Stomach (tissue), 4 donors: ENCODE data around the gene BPGM.

Experiments
- POLR2A ChIP-seq, 4 donors: fragments of 450-650 bp; IDR thresholded peaks; one replicate each; pipeline ENCODE4 v1.6.1; 2016; ENCODE audit warnings: antibody characterized with exemption in 4 of 4, control low read depth in 2 of 4, mild to moderate bottlenecking in 1 of 4, moderate library complexity in 1 of 4
- POLR2AphosphoS5 ChIP-seq, 3 donors: sonication (generic); formaldehyde crosslinking; IDR thresholded peaks; one replicate each; pipeline ENCODE4 v1.6.1; 2016; ENCODE audit warnings: antibody characterized with exemption in 3 of 3
- TF ChIP-seq, protein P1 (sequence below), 7 experiments: fragments of 450-650 bp in 4 of 7; fragments of 200-600 bp in 3 of 7; sonication (generic) in 3 of 7; IDR thresholded peaks; one replicate each; pipeline ENCODE4 v1.5.1; 2016 to 2019; ENCODE audit warnings: antibody characterized with exemption in 7 of 7, control low read depth in 2 of 7, mild to moderate bottlenecking in 1 of 7

DNA sequence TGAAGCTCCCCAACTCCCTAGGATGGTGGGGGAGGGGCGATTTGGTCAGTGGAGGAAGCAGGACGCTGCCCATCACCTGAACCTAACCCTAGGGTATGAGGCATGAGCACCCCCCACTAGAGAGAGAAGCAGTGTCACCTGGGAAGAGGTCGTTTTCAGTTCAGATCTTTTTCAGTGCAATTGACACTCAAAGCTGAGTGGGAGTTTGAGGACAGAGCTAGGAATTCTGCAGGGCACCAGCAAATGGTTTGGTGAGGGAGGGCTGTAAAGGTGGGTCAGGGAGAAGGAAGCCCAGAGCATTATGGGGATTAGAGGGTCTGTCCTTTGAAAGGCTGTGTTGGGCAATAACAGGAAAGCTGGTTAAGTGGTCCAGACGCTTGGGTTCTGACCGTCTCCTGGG is 10.9 kb downstream of the BPGM start:
- TF ChIP-seq POLR2AphosphoS5 (IDR thresholded peaks at IDR 0.05) (no peak), POLR2A (IDR thresholded peaks at IDR 0.05) (no peak)
- TF ChIP-seq, protein P1, sequence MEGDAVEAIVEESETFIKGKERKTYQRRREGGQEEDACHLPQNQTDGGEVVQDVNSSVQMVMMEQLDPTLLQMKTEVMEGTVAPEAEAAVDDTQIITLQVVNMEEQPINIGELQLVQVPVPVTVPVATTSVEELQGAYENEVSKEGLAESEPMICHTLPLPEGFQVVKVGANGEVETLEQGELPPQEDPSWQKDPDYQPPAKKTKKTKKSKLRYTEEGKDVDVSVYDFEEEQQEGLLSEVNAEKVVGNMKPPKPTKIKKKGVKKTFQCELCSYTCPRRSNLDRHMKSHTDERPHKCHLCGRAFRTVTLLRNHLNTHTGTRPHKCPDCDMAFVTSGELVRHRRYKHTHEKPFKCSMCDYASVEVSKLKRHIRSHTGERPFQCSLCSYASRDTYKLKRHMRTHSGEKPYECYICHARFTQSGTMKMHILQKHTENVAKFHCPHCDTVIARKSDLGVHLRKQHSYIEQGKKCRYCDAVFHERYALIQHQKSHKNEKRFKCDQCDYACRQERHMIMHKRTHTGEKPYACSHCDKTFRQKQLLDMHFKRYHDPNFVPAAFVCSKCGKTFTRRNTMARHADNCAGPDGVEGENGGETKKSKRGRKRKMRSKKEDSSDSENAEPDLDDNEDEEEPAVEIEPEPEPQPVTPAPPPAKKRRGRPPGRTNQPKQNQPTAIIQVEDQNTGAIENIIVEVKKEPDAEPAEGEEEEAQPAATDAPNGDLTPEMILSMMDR (IDR thresholded peaks at IDR 0.05): no peak
